Ramos (cell line): Measurements from ENCODE around the gene ZNF561.
"Not testable (repeated sequence)": the region's sequence is repeated elsewhere in the genome, so short reads cannot be mapped to it uniquely, and the experiment has no call there.

Experiments
- in situ Hi-C: fragments of 300-500 bp; cut with MboI; formaldehyde crosslinking; loops from one replicate; pipeline ENCODE4 v1.14.3; 2022; ENCODE audit warnings: low sequenced_read_pairs; ENCODE audit not compliant: unreplicated experiment

Gene ZNF561

DNA sequence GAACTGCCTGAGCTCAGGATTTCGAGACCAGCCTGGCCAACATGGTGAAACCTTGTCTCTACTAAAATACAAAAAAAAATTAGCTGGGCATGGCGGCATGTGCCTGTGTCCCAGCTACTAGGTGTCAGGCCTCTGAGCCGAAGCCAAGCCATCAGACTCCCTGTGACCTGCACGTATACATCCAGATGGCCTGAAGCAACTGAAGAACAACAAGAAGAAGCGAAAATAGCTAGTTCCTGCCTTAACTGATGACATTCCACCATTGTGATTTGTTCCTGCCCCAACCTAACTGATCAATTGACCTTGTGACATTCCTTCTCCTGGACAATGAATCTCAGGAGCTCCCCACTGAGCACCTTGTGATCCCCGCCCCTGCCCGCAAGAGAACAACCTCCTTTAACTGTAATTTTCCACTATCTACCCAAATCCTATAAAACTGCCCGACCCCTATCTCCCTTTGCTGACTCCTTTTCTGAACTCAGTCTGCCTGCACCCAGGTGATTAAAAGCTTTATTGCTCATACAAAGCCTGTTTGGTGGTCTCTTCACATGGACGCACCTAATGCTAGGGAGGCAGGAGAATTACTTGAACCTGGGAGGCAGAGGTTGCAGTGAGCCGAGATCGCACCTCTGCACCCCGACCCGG, 38.8 kb downstream of the ZNF561 start:
- in situ Hi-C loops: not testable (repeated sequence)

DNA sequence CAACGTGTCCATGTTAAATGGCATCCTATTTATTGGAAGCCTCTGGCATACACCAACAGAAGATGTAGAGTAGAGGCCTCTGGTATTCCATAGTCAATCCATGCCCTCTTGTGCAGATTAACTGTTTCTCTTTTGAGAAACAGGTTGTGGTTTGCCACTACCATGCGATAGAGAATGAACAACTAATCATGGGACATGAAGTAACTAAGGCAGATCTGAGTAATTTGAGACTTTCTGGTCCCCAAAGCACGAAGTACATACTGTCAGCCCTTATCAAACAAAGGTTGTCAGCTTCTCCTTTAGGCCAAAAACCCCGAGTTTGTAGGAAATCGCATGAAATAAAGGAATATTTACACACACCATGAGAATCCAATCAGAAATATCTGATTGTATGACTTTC, 40.3 kb downstream of the ZNF561 start:
- in situ Hi-C loops: no loop called here

DNA sequence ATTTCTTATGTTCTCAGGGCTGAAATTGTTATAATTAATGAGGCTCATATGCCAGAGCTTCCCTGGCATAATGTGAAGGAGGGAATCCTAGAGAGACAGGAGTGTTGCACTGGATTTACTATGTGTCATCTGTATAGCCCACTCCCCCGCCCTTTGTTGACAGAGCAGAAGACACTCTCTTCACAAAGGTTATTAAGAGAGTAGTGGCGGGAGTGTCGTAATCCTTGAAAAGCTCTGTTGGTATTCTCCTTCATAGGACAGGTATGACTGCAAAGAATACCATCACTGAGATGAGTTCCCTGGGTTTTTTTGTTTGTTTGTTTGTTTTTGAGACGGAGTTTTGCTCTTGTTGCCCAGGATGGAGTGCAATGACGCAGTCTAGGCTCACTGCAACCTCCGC, 50.8 kb downstream of the ZNF561 start:
- in situ Hi-C loops: no loop called here

DNA sequence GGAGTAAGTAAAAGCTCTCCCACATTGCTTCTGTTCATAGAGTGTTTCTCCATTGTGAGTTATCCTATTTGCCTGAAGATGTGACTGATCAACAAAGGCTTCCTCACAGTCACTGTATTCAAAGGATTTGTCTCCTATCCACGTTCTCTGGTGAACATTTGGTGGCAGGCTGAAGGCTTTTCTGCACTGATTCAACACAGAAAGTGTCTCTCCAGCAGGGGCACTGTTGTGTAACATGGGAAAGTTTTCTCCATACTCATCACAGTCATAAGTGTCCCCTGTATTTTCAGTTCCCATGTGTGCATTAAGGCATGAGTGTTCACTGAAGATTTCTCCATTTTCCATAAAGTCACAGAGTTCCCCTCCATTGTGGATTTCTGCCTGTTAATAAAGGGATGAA, 54.3 kb downstream of the ZNF561 start:
- in situ Hi-C loops: no loop called here

DNA sequence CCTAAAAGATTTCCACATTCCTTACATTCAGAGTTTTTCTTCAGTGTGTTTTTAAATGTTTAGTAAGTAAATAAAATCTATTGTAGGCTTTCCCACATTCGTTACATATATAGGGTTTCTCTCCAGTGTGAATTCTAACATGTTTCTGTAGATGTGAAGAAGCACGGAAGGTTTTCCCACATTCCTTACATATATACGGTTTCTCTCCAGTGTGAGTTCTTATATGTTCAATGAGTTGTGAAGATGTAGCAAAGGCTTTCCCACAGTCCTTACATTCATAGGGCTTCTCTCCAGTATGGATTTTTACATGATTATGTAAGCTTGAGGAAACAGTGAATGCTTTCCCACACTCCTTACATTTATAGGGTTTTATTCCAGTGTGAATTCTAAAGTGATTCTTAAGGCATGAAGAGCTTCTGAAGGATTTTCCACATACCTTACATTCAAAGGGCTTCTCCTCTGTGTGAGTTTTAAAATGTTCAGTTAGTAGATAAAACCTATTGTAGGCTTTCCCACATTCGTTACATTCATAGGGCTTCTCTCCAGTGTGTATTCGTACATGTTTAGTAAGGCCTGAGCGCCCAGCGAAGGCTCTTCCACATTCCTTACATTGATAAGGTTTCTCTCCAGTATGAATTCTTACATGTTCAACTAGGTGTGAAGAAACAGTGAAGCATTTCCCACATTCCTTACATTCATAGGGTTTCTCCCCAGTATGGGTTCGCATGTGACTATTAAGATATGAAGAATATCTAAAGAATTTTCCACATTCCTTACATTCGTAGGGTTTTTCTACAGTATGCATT, 54.9 kb downstream of the ZNF561 start:
- in situ Hi-C loops: no loop called here
